Measurements from ENCODE around the gene AGRP. TPM values are rescaled to one million over a fixed set of nuclear protein-coding genes. Genes with fewer than 3 reads are reported as not detected.

AGRP gene
- total RNA-seq, 1 experiment from 2014 or later = not detected

GRCh38 chr16:67483731-67484525, 581 bp upstream of the AGRP start:
- Mint-ChIP-seq H3K27ac (ENCODE audit: unreplicated experiment) (no peak overlapping the region), H3K4me3 (ENCODE audit: low read depth, unreplicated experiment) (no peak overlapping the region), H3K36me3 (ENCODE audit: insufficient read depth, unreplicated experiment) (peaks cover 29% of the 10 kb centered on the region), H3K9me3 (ENCODE audit: low read depth, unreplicated experiment) (no peaks in the 10 kb centered on the region), H3K4me1 (ENCODE audit: low read depth, unreplicated experiment) (peaks cover 10% of the 10 kb centered on the region), H3K27me3 (ENCODE audit: unreplicated experiment) (no peaks in the 10 kb centered on the region)
- BruUV-seq (replicated peaks) = no TSS peak
- TF ChIP-seq CTCF (IDR thresholded peaks at IDR 0.05; ENCODE audit: unreplicated experiment) = no peak
- intact Hi-C loops (cut with micrococcal nuclease; ENCODE audit: unreplicated experiment) = no loop called here
- CTCF ChIA-PET = no interaction called here
- DNase-seq = no peak

GRCh38 chr16:67482233-67482924, 968 bp downstream of the AGRP start:
- peaks cover 29% of the 10 kb centered on the region for H3K36me3 Mint-ChIP-seq (ENCODE audit: insufficient read depth, unreplicated experiment)
- no peak for TF ChIP-seq CTCF (IDR thresholded peaks at IDR 0.05; ENCODE audit: unreplicated experiment)
- no peak for DNase-seq
- CTCF ChIA-PET = no interaction called here
- H3K9me3 Mint-ChIP-seq (ENCODE audit: low read depth, unreplicated experiment) = no peaks in the 10 kb centered on the region
- no TSS peak for BruUV-seq (replicated peaks)
- intact Hi-C loops (cut with micrococcal nuclease; ENCODE audit: unreplicated experiment) = no loop called here
- no peak overlapping the region for H3K27ac Mint-ChIP-seq (ENCODE audit: unreplicated experiment)
- peak overlapping the region; percentile 100 for H3K4me3 Mint-ChIP-seq (ENCODE audit: low read depth, unreplicated experiment)
- H3K27me3 Mint-ChIP-seq (ENCODE audit: unreplicated experiment) = no peaks in the 10 kb centered on the region
- peaks cover 10% of the 10 kb centered on the region for H3K4me1 Mint-ChIP-seq (ENCODE audit: low read depth, unreplicated experiment)

GRCh38 chr16:67481561-67482232, 1.6 kb downstream of the AGRP start:
- peak overlapping the region; percentile 99 for H3K27ac Mint-ChIP-seq (ENCODE audit: unreplicated experiment)
- no peak for TF ChIP-seq CTCF (IDR thresholded peaks at IDR 0.05; ENCODE audit: unreplicated experiment)
- no peaks in the 10 kb centered on the region for H3K27me3 Mint-ChIP-seq (ENCODE audit: unreplicated experiment)
- CTCF ChIA-PET = interaction anchor here (0.9 to 2.4 kb wide), 8 partner anchors 10 to 178 kb away, joined by 3 to 26 read pairs (median 8); partner anchors contain the start of gene ACD
- no peaks in the 10 kb centered on the region for H3K9me3 Mint-ChIP-seq (ENCODE audit: low read depth, unreplicated experiment)
- H3K36me3 Mint-ChIP-seq (ENCODE audit: insufficient read depth, unreplicated experiment) = peaks cover 29% of the 10 kb centered on the region
- peaks cover 10% of the 10 kb centered on the region for H3K4me1 Mint-ChIP-seq (ENCODE audit: low read depth, unreplicated experiment)
- intact Hi-C loops (cut with micrococcal nuclease; ENCODE audit: unreplicated experiment) = no loop called here
- TSS peak; percentile 68 for BruUV-seq (replicated peaks)
- peak; percentile 21 for DNase-seq
- peak overlapping the region; percentile 100 for H3K4me3 Mint-ChIP-seq (ENCODE audit: low read depth, unreplicated experiment)

- Mint-ChIP-seq H3K27ac (ENCODE audit: unreplicated experiment) (peak within 1 kb of the TSS; percentile 99), H3K27me3 (ENCODE audit: unreplicated experiment) (no peaks in the 10 kb centered on the region), H3K9me3 (ENCODE audit: low read depth, unreplicated experiment) (no peaks in the 10 kb centered on the region), H3K36me3 (ENCODE audit: insufficient read depth, unreplicated experiment) (peaks cover 29% of the 10 kb centered on the region), H3K4me3 (ENCODE audit: low read depth, unreplicated experiment) (peak within 1 kb of the TSS; percentile 100), H3K4me1 (ENCODE audit: low read depth, unreplicated experiment) (peaks cover 10% of the 10 kb centered on the region)
- DNase-seq = peak; percentile 100
- peak; percentile 82 for TF ChIP-seq CTCF (IDR thresholded peaks at IDR 0.05; ENCODE audit: unreplicated experiment)
- intact Hi-C loops (cut with micrococcal nuclease; ENCODE audit: unreplicated experiment) = no loop called here
- CTCF ChIA-PET = interaction anchor here (0.6 to 2.4 kb wide), 12 partner anchors 11 to 179 kb away, joined by 3 to 26 read pairs (median 5); partner anchors contain the start of genes ACD and RIPOR1
- BruUV-seq (replicated peaks) = no TSS peak
These were observed 2.4 kb downstream of the AGRP start, which contains the start of gene ATP6V0D1 for GRCh38 chr16:67480833-67481560. Gene ATP6V0D1, minus strand, starts transcription at chr16:67481157. Its CDS starts 71 bp downstream, at chr16:67481086.

Measured in Calu3 (cell line).